Measurements from ENCODE around the gene COL4A2. TPM values are rescaled to one million over a fixed set of nuclear protein-coding genes. Genes with fewer than 3 reads are reported as not detected.

The COL4A2 gene
- polyA plus RNA-seq, 1 experiment: 208 TPM

DNA sequence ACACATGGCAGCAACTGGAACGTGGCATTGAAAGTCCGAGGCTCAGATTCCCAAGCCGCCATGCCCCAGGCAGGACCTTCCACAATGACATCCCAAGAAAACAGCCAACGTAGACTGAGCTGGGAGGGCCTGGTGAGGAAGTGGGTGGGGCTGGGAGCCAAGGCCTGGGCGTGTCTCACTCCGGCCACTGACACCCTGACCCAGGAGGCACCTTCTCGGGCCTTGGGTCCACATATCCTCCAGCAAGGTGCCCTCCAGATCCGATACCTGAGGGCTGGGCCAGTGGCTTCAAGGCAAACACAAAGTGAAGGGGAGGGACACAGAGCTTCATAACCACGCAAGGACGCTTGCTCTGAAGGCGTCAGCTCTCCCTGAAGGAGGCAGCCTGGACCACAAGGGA lies 211.5 kb downstream of the COL4A2 start:
- CTCF ChIA-PET: interaction anchor here (1.5 kb wide), 1 partner anchor 100 kb away, joined by 5 read pairs; no protein-coding TSS in a partner anchor

GRCh38 chr13:110519046-110519445 lies 212.0 kb downstream of the COL4A2 start:
- ChIA-PET CTCF (no interaction called here), POLR2A (no interaction called here)
- no peak for DNase-seq (ENCODE audit: low read depth, low spot score)
- Histone ChIP-seq H3K27me3 (ENCODE audit: control insufficient read depth, insufficient read depth, low read length) (no peaks in the 10 kb centered on the region), H3K27ac (ENCODE audit: low read depth, low read length) (no peak overlapping the region), H3K4me3 (ENCODE audit: low read depth, low read length) (no peak overlapping the region), H3K9me3 (ENCODE audit: control insufficient read depth, insufficient read depth, low read length) (no peaks in the 10 kb centered on the region)
- TF ChIP-seq, protein P1, sequence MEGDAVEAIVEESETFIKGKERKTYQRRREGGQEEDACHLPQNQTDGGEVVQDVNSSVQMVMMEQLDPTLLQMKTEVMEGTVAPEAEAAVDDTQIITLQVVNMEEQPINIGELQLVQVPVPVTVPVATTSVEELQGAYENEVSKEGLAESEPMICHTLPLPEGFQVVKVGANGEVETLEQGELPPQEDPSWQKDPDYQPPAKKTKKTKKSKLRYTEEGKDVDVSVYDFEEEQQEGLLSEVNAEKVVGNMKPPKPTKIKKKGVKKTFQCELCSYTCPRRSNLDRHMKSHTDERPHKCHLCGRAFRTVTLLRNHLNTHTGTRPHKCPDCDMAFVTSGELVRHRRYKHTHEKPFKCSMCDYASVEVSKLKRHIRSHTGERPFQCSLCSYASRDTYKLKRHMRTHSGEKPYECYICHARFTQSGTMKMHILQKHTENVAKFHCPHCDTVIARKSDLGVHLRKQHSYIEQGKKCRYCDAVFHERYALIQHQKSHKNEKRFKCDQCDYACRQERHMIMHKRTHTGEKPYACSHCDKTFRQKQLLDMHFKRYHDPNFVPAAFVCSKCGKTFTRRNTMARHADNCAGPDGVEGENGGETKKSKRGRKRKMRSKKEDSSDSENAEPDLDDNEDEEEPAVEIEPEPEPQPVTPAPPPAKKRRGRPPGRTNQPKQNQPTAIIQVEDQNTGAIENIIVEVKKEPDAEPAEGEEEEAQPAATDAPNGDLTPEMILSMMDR (IDR thresholded peaks at IDR 0.05; ENCODE audit: low read depth, low read length): no peak

More for the DNA sequence above, 211.5 kb downstream of the COL4A2 start:
- Histone ChIP-seq H3K4me3 (ENCODE audit: low read depth, low read length) (no peak overlapping the region), H3K9me3 (ENCODE audit: control insufficient read depth, insufficient read depth, low read length) (no peaks in the 10 kb centered on the region), H3K27me3 (ENCODE audit: control insufficient read depth, insufficient read depth, low read length) (no peaks in the 10 kb centered on the region), H3K27ac (ENCODE audit: low read depth, low read length) (no peak overlapping the region)
- TF ChIP-seq, protein P1 (IDR thresholded peaks at IDR 0.05; ENCODE audit: low read depth, low read length): no peak
- no peak for DNase-seq (ENCODE audit: low read depth, low spot score)
- POLR2A ChIA-PET: no interaction called here

GRCh38 chr13:110519506-110519905 lies 212.4 kb downstream of the COL4A2 start:
- no peak for DNase-seq (ENCODE audit: low read depth, low spot score)
- TF ChIP-seq, protein P1 (IDR thresholded peaks at IDR 0.05; ENCODE audit: low read depth, low read length): no peak
- ChIA-PET CTCF (no interaction called here), POLR2A (no interaction called here)
- no peak overlapping the region for H3K27ac ChIP-seq (ENCODE audit: low read depth, low read length)
- H3K4me3 ChIP-seq (ENCODE audit: low read depth, low read length): no peak overlapping the region
- H3K9me3 ChIP-seq (ENCODE audit: control insufficient read depth, insufficient read depth, low read length): no peaks in the 10 kb centered on the region
- H3K27me3 ChIP-seq (ENCODE audit: control insufficient read depth, insufficient read depth, low read length): no peaks in the 10 kb centered on the region

DNA sequence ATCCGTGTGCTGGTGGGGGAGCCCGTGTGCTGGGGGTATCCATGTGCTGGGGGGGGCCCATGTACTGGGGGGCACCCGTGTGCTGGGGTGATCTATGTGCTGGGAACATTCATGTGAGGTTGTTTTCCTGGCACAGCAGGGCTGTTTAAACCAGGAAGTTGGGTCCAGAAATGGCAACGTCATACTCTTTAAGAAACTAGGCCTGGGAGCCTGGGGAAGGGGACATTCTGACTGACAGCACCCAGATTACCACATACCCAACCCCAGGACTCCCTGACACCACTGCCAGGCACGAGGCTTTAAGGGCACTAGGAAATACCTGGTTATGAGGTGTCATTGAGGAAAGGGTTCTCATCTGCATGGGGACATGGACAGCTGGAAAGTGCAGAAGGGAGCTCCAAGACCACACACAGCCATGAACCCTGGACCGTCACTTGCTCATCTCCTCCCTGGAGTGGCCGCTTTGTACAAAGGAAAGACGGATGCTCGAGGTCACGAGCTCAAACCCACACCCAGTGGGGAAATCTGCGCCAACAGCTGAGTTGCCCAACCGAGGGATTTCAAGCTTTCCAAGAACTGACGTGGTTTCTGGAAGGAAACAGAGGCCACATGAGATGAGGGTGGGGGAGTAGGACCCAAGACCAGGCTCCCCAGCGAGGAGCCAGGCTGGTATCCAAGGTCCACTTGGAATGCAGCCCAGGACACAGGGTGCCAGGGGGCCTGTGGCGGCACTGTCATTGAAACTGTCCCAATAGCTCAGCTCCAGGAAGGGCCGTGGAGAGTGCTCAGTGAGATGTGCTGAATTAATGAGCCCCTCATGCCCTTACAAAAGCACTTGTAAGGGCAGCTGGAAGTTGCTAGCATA lies 213.6 kb downstream of the COL4A2 start:
- TF ChIP-seq, protein P1 (IDR thresholded peaks at IDR 0.05; ENCODE audit: low read depth, low read length): no peak
- Histone ChIP-seq H3K4me3 (ENCODE audit: low read depth, low read length) (no peak overlapping the region), H3K9me3 (ENCODE audit: control insufficient read depth, insufficient read depth, low read length) (no peaks in the 10 kb centered on the region), H3K27me3 (ENCODE audit: control insufficient read depth, insufficient read depth, low read length) (no peaks in the 10 kb centered on the region), H3K27ac (ENCODE audit: low read depth, low read length) (peak overlapping the region; percentile 57)
- ChIA-PET POLR2A (interaction anchor here (1.2 kb wide), 1 partner anchor 96 kb away, joined by 4 read pairs; no protein-coding TSS in a partner anchor), CTCF (no interaction called here)
- DNase-seq (ENCODE audit: low read depth, low spot score): peak; percentile 15

- peak overlapping the region; percentile 57 for H3K27ac ChIP-seq (ENCODE audit: low read depth, low read length)
- H3K27me3 ChIP-seq (ENCODE audit: control insufficient read depth, insufficient read depth, low read length): no peaks in the 10 kb centered on the region
- ChIA-PET POLR2A (interaction anchor here (1.2 kb wide), 1 partner anchor 95 kb away, joined by 4 read pairs; no protein-coding TSS in a partner anchor), CTCF (interaction anchor here (1.4 kb wide), 1 partner anchor 300 kb away, joined by 5 read pairs; no protein-coding TSS in a partner anchor)
- DNase-seq (ENCODE audit: low read depth, low spot score): no peak
- no peaks in the 10 kb centered on the region for H3K9me3 ChIP-seq (ENCODE audit: control insufficient read depth, insufficient read depth, low read length)
- H3K4me3 ChIP-seq (ENCODE audit: low read depth, low read length): no peak overlapping the region
- TF ChIP-seq, protein P1 (IDR thresholded peaks at IDR 0.05; ENCODE audit: low read depth, low read length): no peak
Observed at GRCh38 chr13:110521296-110521680, 214.2 kb downstream of the COL4A2 start.
